RWPE1 (cell line): Measurements from ENCODE around the gene ZNF563.
"Not testable (repeated sequence)": the region's sequence is repeated elsewhere in the genome, so short reads cannot be mapped to it uniquely, and the experiment has no call there.

ENCODE experiments used
- CTCF ChIA-PET: fragments of 350-600 bp; sonication (Branson Sonifier 250); formaldehyde crosslinking; extraction: SDS; loops from one replicate; lab custom pipeline; 2021; lab: Yijun Ruan, JAX
- POLR2A ChIA-PET: fragments of 400-600 bp; formaldehyde crosslinking; extraction: SDS; loops from one replicate; lab custom pipeline; 2020; ENCODE audit warnings: antibody characterized with exemption; ENCODE audit not compliant: low non-redundant PET; lab: Yijun Ruan, JAX
- DNase-seq: peaks from one replicate; pipeline ENCODE4 v3.0.0; 2012; ENCODE audit warnings: low spot score
- H3K27ac ChIP-seq: fragments of 450-650 bp; 2 replicates; pipeline ENCODE4 v1.5.1; 2017
- TF ChIP-seq, protein P1 (sequence below): fragments of 450-650 bp; conservative IDR thresholded peaks from 2 replicates; pipeline ENCODE4 v1.5.1; 2017; ENCODE audit warnings: low read depth, mild to moderate bottlenecking

The ZNF563 gene

GRCh38 chr19:12364391-12365235, 31.2 kb upstream of the ZNF563 start:
- TF ChIP-seq, protein P1, sequence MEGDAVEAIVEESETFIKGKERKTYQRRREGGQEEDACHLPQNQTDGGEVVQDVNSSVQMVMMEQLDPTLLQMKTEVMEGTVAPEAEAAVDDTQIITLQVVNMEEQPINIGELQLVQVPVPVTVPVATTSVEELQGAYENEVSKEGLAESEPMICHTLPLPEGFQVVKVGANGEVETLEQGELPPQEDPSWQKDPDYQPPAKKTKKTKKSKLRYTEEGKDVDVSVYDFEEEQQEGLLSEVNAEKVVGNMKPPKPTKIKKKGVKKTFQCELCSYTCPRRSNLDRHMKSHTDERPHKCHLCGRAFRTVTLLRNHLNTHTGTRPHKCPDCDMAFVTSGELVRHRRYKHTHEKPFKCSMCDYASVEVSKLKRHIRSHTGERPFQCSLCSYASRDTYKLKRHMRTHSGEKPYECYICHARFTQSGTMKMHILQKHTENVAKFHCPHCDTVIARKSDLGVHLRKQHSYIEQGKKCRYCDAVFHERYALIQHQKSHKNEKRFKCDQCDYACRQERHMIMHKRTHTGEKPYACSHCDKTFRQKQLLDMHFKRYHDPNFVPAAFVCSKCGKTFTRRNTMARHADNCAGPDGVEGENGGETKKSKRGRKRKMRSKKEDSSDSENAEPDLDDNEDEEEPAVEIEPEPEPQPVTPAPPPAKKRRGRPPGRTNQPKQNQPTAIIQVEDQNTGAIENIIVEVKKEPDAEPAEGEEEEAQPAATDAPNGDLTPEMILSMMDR, result no peak
- POLR2A ChIA-PET, result interaction anchor here (0.6 kb wide), 3 partner anchors 31 to 71 kb away, joined by 3 read pairs; partner anchors contain the start of gene ZNF563
- peak overlapping the region; percentile 84 for H3K27ac ChIP-seq
- DNase-seq, result peak; percentile 8
- CTCF ChIA-PET, result interaction anchor here (0.6 to 0.7 kb wide), 2 partner anchors 31 to 286 kb away, joined by 3 to 13 read pairs; partner anchors contain the start of gene ZNF563

GRCh38 chr19:12362236-12362635, 28.8 kb upstream of the ZNF563 start:
- DNase-seq, CTCF ChIA-PET, H3K27ac ChIP-seq: not testable (repeated sequence)
- POLR2A ChIA-PET, result interaction anchor here (0.7 kb wide), 1 partner anchor 15 kb away, joined by 3 read pairs; no protein-coding TSS in a partner anchor

DNA sequence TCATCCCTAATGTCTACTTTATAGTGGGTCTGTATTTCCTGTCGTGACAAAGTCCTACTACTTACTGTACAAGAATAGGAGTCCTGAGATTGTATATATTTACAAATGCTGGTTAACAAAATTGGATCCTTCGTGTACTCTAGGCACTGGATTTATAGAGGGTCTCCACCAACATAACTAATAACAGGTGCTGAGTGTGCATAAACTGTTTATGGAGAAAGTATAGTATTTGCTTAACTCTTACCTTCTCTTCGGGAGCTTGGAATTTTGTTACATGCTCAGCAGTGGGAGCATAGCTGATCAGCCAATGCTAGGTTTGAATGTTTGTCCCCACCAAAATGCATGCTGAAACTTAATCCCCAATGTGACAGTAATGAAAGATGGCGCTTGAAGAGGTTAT, 19.9 kb upstream of the ZNF563 start:
- TF ChIP-seq, protein P1, result no peak
- H3K27ac ChIP-seq, result no peak overlapping the region
- ChIA-PET POLR2A (no interaction called here), CTCF (interaction anchor here (0.6 kb wide), 1 partner anchor 12 kb away, joined by 3 read pairs; the partner anchor contains the start of gene ZNF442)
- DNase-seq, result no peak

DNA sequence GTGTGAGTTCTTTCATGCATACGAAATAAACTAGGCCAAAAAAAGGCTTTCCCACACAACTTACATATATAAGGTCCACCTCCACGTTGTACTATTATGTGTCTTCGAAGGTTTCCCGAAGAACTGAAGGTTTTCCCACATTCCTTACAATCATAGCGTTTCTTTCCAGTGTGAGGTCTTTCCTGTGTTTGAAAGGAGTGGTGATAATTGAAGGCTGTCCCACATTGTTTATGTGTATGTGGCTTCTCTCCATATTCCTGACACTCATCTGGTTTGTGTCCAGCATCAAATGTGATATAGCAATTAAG, 17.4 kb upstream of the ZNF563 start:
- CTCF ChIA-PET, result no interaction called here
- no peak overlapping the region for H3K27ac ChIP-seq
- no peak for DNase-seq
- TF ChIP-seq, protein P1, result no peak
- POLR2A ChIA-PET, result no interaction called here

- DNase-seq, result no peak
- ChIA-PET POLR2A (no interaction called here), CTCF (no interaction called here)
- TF ChIP-seq, protein P1, result no peak
- H3K27ac ChIP-seq, result no peak overlapping the region
Measured at GRCh38 chr19:12350185-12350889, 16.9 kb upstream of the ZNF563 start.

DNA sequence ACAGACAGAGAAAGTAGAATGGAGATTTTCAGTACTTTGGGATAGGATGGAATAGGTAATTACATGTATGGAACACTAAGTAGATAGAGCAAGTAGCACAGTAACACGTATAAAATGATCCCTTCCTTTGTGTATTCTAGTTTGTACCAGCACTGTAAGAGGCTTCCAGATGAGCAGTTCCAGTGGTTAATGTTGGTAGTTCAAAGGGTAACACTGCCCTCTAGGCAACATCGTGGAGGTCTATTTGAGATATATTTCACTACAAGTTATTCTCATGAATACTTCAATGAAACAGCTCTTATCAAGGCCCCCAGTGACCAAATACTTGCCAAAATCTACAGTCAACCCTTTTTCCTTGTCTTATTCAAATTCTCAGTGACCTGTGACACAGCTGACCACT, 13.5 kb upstream of the ZNF563 start:
- no peak for DNase-seq
- CTCF ChIA-PET, result no interaction called here
- TF ChIP-seq, protein P1, result no peak
- no peak overlapping the region for H3K27ac ChIP-seq
- POLR2A ChIA-PET, result interaction anchor here (0.6 kb wide), 1 partner anchor 16 kb away, joined by 3 read pairs; no protein-coding TSS in a partner anchor
